Measurements from ENCODE around the gene IP6K3.

- TF ChIP-seq, protein P1, sequence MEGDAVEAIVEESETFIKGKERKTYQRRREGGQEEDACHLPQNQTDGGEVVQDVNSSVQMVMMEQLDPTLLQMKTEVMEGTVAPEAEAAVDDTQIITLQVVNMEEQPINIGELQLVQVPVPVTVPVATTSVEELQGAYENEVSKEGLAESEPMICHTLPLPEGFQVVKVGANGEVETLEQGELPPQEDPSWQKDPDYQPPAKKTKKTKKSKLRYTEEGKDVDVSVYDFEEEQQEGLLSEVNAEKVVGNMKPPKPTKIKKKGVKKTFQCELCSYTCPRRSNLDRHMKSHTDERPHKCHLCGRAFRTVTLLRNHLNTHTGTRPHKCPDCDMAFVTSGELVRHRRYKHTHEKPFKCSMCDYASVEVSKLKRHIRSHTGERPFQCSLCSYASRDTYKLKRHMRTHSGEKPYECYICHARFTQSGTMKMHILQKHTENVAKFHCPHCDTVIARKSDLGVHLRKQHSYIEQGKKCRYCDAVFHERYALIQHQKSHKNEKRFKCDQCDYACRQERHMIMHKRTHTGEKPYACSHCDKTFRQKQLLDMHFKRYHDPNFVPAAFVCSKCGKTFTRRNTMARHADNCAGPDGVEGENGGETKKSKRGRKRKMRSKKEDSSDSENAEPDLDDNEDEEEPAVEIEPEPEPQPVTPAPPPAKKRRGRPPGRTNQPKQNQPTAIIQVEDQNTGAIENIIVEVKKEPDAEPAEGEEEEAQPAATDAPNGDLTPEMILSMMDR (IDR thresholded peaks at IDR 0.05), result no peak
- no peak for TF ChIP-seq POLR2A (IDR thresholded peaks at IDR 0.05)
Observed at GRCh38 chr6:33689879-33690278, 56.8 kb downstream of the IP6K3 start.
